Breast epithelium (tissue), 4 donors: ENCODE measurements around the gene ZNF367. TPM values are rescaled to one million over a fixed set of nuclear protein-coding genes. Genes with fewer than 3 reads are reported as not detected.

ENCODE experiments used
- DNase-seq, 2 donors: peaks; one replicate each; pipeline ENCODE4 v3.0.0-alpha.2; 2019; ENCODE audit warnings: low spot score in 2 of 2
- H3K27ac ChIP-seq, 2 donors: fragments of 200-600 bp; sonication (generic) in 1 of 2; one replicate each; pipeline ENCODE4 v1.5.1; 2016 to 2019; ENCODE audit warnings: mild to moderate bottlenecking in 1 of 2
- H3K27me3 ChIP-seq, 2 donors: fragments of 200-600 bp; sonication (generic) in 1 of 2; one replicate each; pipeline versions ENCODE4 v1.5.1 to v1.6.0; 2017 to 2019; ENCODE audit warnings: control low read depth in 1 of 2, mild to moderate bottlenecking in 1 of 2
- H3K36me3 ChIP-seq: fragments of 200-600 bp; one replicate; pipeline ENCODE4 v1.5.1; 2019
- H3K4me1 ChIP-seq, 2 donors: fragments of 200-600 bp; sonication (generic); one replicate each; pipeline ENCODE4 v1.5.1; 2016 to 2019; ENCODE audit warnings: control low read depth in 1 of 2
- H3K4me3 ChIP-seq, 3 donors: fragments of 200-600 bp; sonication (generic); 1 replicate in 2 of 3; 2 replicates in 1 of 3; pipeline ENCODE4 v1.5.1; 2016 to 2019; ENCODE audit warnings: mild to moderate bottlenecking in 3 of 3, moderate library complexity in 2 of 3
- H3K9me3 ChIP-seq, 2 donors: fragments of 200-600 bp; sonication (generic) in 1 of 2; one replicate each; pipeline ENCODE4 v1.5.1; 2016 to 2019; ENCODE audit warnings: control low read depth in 1 of 2
- CTCF ChIP-seq, 3 donors: fragments of 450-650 bp; IDR thresholded peaks; one replicate each; pipeline ENCODE4 v1.5.1; 2016 to 2017; ENCODE audit warnings: antibody characterized with exemption in 3 of 3, mild to moderate bottlenecking in 3 of 3, moderate library complexity in 3 of 3
- POLR2A ChIP-seq: fragments of 450-650 bp; IDR thresholded peaks from one replicate; pipeline ENCODE4 v1.6.1; 2016; ENCODE audit warnings: antibody characterized with exemption, mild to moderate bottlenecking, moderate library complexity
- POLR2AphosphoS5 ChIP-seq, 3 donors: sonication (generic); formaldehyde crosslinking; IDR thresholded peaks; one replicate each; pipeline ENCODE4 v1.6.1; 2017; ENCODE audit warnings: antibody characterized with exemption in 3 of 3
- intact Hi-C: fragments of 100-400 bp; cut with DNase I; formaldehyde crosslinking; loops from one replicate; pipeline ENCODE4 v1.15.1; 2023; ENCODE audit warnings: low total_unique reads
- total RNA-seq, 3 donors: library from RNA; depleted of rRNA; stranded (reverse); fragments of >200 nt; gene quantifications; one replicate each; pipeline ENCODE4 v1.1.0, GENCODE V29; 2016

ZNF367 gene
- total RNA-seq, 3 donors from 2014 or later: 0.98 to 1.8 (median 1.2) TPM

GRCh38 chr9:96391021-96391765, 27.0 kb downstream of the ZNF367 start:
- DNase-seq: peak in 1 of 2 donors; percentile 17
- Histone ChIP-seq H3K36me3 (no peaks in the 10 kb centered on the region), H3K27me3 (no peaks in the 10 kb centered on the region), H3K9me3 (no peaks in the 10 kb centered on the region), H3K4me3 (no peak overlapping the region), H3K4me1 (no peaks in the 10 kb centered on the region), H3K27ac (peak overlapping the region in 1 of 2 donors; percentile 36)
- no peak for TF ChIP-seq POLR2AphosphoS5 (IDR thresholded peaks at IDR 0.05)
- no peak for TF ChIP-seq POLR2A
- no peak for TF ChIP-seq CTCF (IDR thresholded peaks at IDR 0.05)
- intact Hi-C loops: no loop called here

- H3K4me3 ChIP-seq: no peak overlapping the region
- H3K27ac ChIP-seq: no peak overlapping the region
- intact Hi-C loops: no loop called here
- peak in 1 of 2 donors; percentile 8 for DNase-seq
- H3K9me3 ChIP-seq: no peaks in the 10 kb centered on the region
- no peaks in the 10 kb centered on the region for H3K36me3 ChIP-seq
- no peaks in the 10 kb centered on the region for H3K4me1 ChIP-seq
- no peaks in the 10 kb centered on the region for H3K27me3 ChIP-seq
- no peak for TF ChIP-seq POLR2A
- no peak for TF ChIP-seq POLR2AphosphoS5 (IDR thresholded peaks at IDR 0.05)
- no peak for TF ChIP-seq CTCF (IDR thresholded peaks at IDR 0.05)
These were observed 30.0 kb downstream of the ZNF367 start for GRCh38 chr9:96388144-96388543.

GRCh38 chr9:96386157-96386556, 32.0 kb downstream of the ZNF367 start:
- H3K36me3 ChIP-seq: no peaks in the 10 kb centered on the region
- H3K27me3 ChIP-seq: no peaks in the 10 kb centered on the region
- no peak overlapping the region for H3K27ac ChIP-seq
- DNase-seq: no peak
- no peaks in the 10 kb centered on the region for H3K9me3 ChIP-seq
- TF ChIP-seq POLR2AphosphoS5 (IDR thresholded peaks at IDR 0.05): no peak
- no peak for TF ChIP-seq CTCF (IDR thresholded peaks at IDR 0.05)
- no peak for TF ChIP-seq POLR2A
- no peak overlapping the region for H3K4me3 ChIP-seq
- no peaks in the 10 kb centered on the region for H3K4me1 ChIP-seq
- intact Hi-C loops: no loop called here

- H3K9me3 ChIP-seq: no peaks in the 10 kb centered on the region
- peak within 1 kb of the TSS; percentile 85 to 92 for H3K27ac ChIP-seq
- peak within 1 kb of the TSS; percentile 69 to 96 (median 81) for H3K4me3 ChIP-seq
- H3K27me3 ChIP-seq: no peaks in the 10 kb centered on the region
- intact Hi-C loops: no loop called here
- no peak for TF ChIP-seq CTCF (IDR thresholded peaks at IDR 0.05)
- no peaks in the 10 kb centered on the region for H3K4me1 ChIP-seq
- no peaks in the 10 kb centered on the region for H3K36me3 ChIP-seq
- peak in 1 of 2 donors; percentile 56 for DNase-seq
These were observed 34.8 kb downstream of the ZNF367 start, which contains the start of gene SLC35D2 for GRCh38 chr9:96383165-96383942. Gene SLC35D2 (minus strand): TSS chr9:96383711. CDS start chr9:96383634, 77 bp downstream.

- intact Hi-C loops: no loop called here
- Histone ChIP-seq H3K9me3 (no peaks in the 10 kb centered on the region), H3K4me3 (peak overlapping the region; percentile 69 to 96 (median 81)), H3K27ac (peak overlapping the region; percentile 85 to 92), H3K36me3 (no peaks in the 10 kb centered on the region), H3K27me3 (no peaks in the 10 kb centered on the region), H3K4me1 (no peaks in the 10 kb centered on the region)
- DNase-seq: no peak
- TF ChIP-seq CTCF (IDR thresholded peaks at IDR 0.05) (no peak), POLR2AphosphoS5 (IDR thresholded peaks at IDR 0.05) (no peak), POLR2A (no peak)
These were observed 35.4 kb downstream of the ZNF367 start for GRCh38 chr9:96382839-96383164.
